Nephron (organoid): Measurements from ENCODE around the gene CHCHD6.

ENCODE experiments used
- H3K27ac Mint-ChIP-seq, 3 experiments: 2 replicates each; pipeline ENCODE4 v1.8.0; 2020; ENCODE audit warnings: mixed read lengths in 3 of 3, mild to moderate bottlenecking in 2 of 3, moderate library complexity in 1 of 3
- H3K27me3 Mint-ChIP-seq: 2 replicates; pipeline ENCODE4 v1.8.0; 2021; ENCODE audit warnings: low read depth, mild to moderate bottlenecking, moderate library complexity, mixed read lengths
- H3K36me3 Mint-ChIP-seq: 2 replicates; pipeline ENCODE4 v1.8.0; 2020; ENCODE audit warnings: low read depth, mixed read lengths
- H3K4me1 Mint-ChIP-seq: 2 replicates; pipeline ENCODE4 v1.8.0; 2020; ENCODE audit warnings: mixed read lengths
- H3K4me3 Mint-ChIP-seq, 3 experiments: 2 replicates each; pipeline ENCODE4 v1.8.0; 2020; ENCODE audit warnings: mild to moderate bottlenecking in 3 of 3, mixed read lengths in 3 of 3, moderate library complexity in 2 of 3
- H3K9me3 Mint-ChIP-seq: 2 replicates; pipeline ENCODE4 v1.8.0; 2020; ENCODE audit warnings: mixed read lengths
- CTCF ChIP-seq, 3 experiments: fragments of 200-600 bp; sonication (generic); IDR thresholded peaks; one replicate each; pipeline ENCODE4 v1.5.0; 2021; ENCODE audit warnings: antibody characterized with exemption in 3 of 3; ENCODE audit not compliant: unreplicated experiment in 3 of 3

CHCHD6 gene

GRCh38 chr3:127005864-127006500, 301.9 kb downstream of the CHCHD6 start:
- no peaks in the 10 kb centered on the region for H3K27me3 Mint-ChIP-seq
- no peaks in the 10 kb centered on the region for H3K9me3 Mint-ChIP-seq
- peaks cover 10% of the 10 kb centered on the region for H3K4me1 Mint-ChIP-seq
- H3K4me3 Mint-ChIP-seq: no peak overlapping the region
- H3K36me3 Mint-ChIP-seq: peaks cover 6% of the 10 kb centered on the region
- H3K27ac Mint-ChIP-seq: no peak overlapping the region
- TF ChIP-seq CTCF (IDR thresholded peaks at IDR 0.05; ENCODE audit: unreplicated experiment in 3 of 3): no peak

- H3K27me3 Mint-ChIP-seq: no peaks in the 10 kb centered on the region
- peaks cover 6% of the 10 kb centered on the region for H3K36me3 Mint-ChIP-seq
- no peak overlapping the region for H3K4me3 Mint-ChIP-seq
- H3K9me3 Mint-ChIP-seq: no peaks in the 10 kb centered on the region
- peaks cover 9% of the 10 kb centered on the region for H3K4me1 Mint-ChIP-seq
- no peak overlapping the region for H3K27ac Mint-ChIP-seq
- TF ChIP-seq CTCF (IDR thresholded peaks at IDR 0.05; ENCODE audit: unreplicated experiment in 3 of 3): no peak
Observed at GRCh38 chr3:127006781-127007436, 302.9 kb downstream of the CHCHD6 start.

GRCh38 chr3:127008236-127008635, 304.2 kb downstream of the CHCHD6 start:
- H3K4me1 Mint-ChIP-seq: no peaks in the 10 kb centered on the region
- peaks cover 6% of the 10 kb centered on the region for H3K36me3 Mint-ChIP-seq
- no peak overlapping the region for H3K4me3 Mint-ChIP-seq
- H3K27ac Mint-ChIP-seq: no peak overlapping the region
- H3K9me3 Mint-ChIP-seq: no peaks in the 10 kb centered on the region
- TF ChIP-seq CTCF (IDR thresholded peaks at IDR 0.05; ENCODE audit: unreplicated experiment in 3 of 3): no peak
- no peaks in the 10 kb centered on the region for H3K27me3 Mint-ChIP-seq

GRCh38 chr3:127009531-127009930, 305.5 kb downstream of the CHCHD6 start:
- Mint-ChIP-seq H3K27ac (no peak overlapping the region), H3K4me3 (no peak overlapping the region), H3K27me3 (no peaks in the 10 kb centered on the region), H3K36me3 (peaks cover 12% of the 10 kb centered on the region), H3K9me3 (no peaks in the 10 kb centered on the region), H3K4me1 (no peaks in the 10 kb centered on the region)
- no peak for TF ChIP-seq CTCF (IDR thresholded peaks at IDR 0.05; ENCODE audit: unreplicated experiment in 3 of 3)
